NCI-H2196 (cell line): Measurements from ENCODE around the gene KRT33B.
"Not testable (repeated sequence)": the region's sequence is repeated elsewhere in the genome, so short reads cannot be mapped to it uniquely, and the experiment has no call there.

Source experiments
- DNase-seq: peaks from one replicate; lab custom pipeline; 2025; ENCODE audit not compliant: unreplicated experiment; lab: John Stamatoyannopoulos, UW

The KRT33B gene

GRCh38 chr17:41369713-41370112 lies at the start of gene KRT33B:
Gene KRT33B, minus strand, starts transcription at chr17:41369813. Its CDS starts 63 bp downstream, at chr17:41369750.
- no peak for DNase-seq

- no peak for DNase-seq
These were observed 48.7 kb upstream of the KRT33B start for GRCh38 chr17:41418116-41418860.

- DNase-seq, result no peak
These were observed 48.0 kb upstream of the KRT33B start for GRCh38 chr17:41417576-41418015.

GRCh38 chr17:41417127-41417526 lies 47.5 kb upstream of the KRT33B start:
- DNase-seq, result no peak

GRCh38 chr17:41416479-41416878 lies 46.9 kb upstream of the KRT33B start:
- DNase-seq, result peak; percentile 18

- no peak for DNase-seq
These were observed 46.3 kb upstream of the KRT33B start for GRCh38 chr17:41415833-41416335.

GRCh38 chr17:41415411-41415810 lies 45.8 kb upstream of the KRT33B start:
- no peak for DNase-seq

GRCh38 chr17:41413982-41414381 lies 44.4 kb upstream of the KRT33B start:
- no peak for DNase-seq

- DNase-seq, result no peak
These were observed 43.8 kb upstream of the KRT33B start for GRCh38 chr17:41413353-41413957.

GRCh38 chr17:41411072-41411840 lies 41.6 kb upstream of the KRT33B start:
- DNase-seq, result no peak

- DNase-seq, result no peak
These were observed 37.6 kb upstream of the KRT33B start for GRCh38 chr17:41407226-41407625.

- no peak for DNase-seq
These were observed 36.6 kb upstream of the KRT33B start for GRCh38 chr17:41406205-41406604.

- DNase-seq, result peak; percentile 25
These were observed 34.5 kb upstream of the KRT33B start for GRCh38 chr17:41404024-41404671.

GRCh38 chr17:41403404-41404023 lies 33.9 kb upstream of the KRT33B start:
- DNase-seq, result no peak

- no peak for DNase-seq
These were observed 32.5 kb upstream of the KRT33B start for GRCh38 chr17:41402161-41402560.

GRCh38 chr17:41396996-41397660 lies 27.5 kb upstream of the KRT33B start, which contains the start of gene KRT31:
Gene KRT31, minus strand, starts transcription at chr17:41397608. Its CDS starts 69 bp downstream, at chr17:41397539.
- DNase-seq, result no peak

GRCh38 chr17:41396340-41396739 lies 26.7 kb upstream of the KRT33B start:
- DNase-seq, result no peak

- DNase-seq, result no peak
These were observed 26.0 kb upstream of the KRT33B start for GRCh38 chr17:41395611-41396010.

- not testable (repeated sequence) for DNase-seq
These were observed 25.4 kb upstream of the KRT33B start for GRCh38 chr17:41395044-41395443.
